ENCODE measurements around the gene GFER.

DNA sequence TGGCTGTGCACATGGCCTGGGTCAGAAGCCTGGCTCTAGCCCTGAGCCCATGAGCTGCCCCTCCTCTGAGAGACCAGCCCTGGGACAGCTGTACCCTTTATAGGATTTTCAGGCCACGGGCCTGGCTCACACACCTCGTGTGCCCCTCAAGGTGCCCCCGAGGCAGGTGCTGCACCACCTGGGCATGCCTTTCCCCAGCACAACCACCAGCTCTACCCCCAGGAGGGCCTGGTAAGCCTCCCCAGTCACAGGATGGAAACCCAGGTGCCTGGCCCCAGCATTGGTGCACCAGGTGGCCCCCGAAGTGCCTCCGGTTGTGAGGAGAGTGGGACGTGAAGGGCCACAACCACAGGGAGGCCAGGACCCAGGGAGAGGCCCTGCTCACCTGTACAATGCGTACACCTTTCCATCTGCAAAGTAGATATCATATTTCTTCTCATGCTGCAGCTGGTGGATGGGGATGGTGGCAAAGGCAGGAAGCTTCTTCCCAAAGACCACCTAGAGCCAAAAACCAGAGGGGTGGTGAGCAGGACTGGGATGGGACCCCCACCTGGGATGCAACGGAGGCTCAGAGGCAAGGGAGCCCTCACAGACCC lies 19.3 kb downstream of the GFER start:
- TF ChIP-seq CTCF (IDR thresholded peaks at IDR 0.05) (no peak), POLR2A (IDR thresholded peaks at IDR 0.05) (no peak)
